H1 (cell line): ENCODE measurements around the gene ARHGAP15. TPM values are rescaled to one million over a fixed set of nuclear protein-coding genes. Genes with fewer than 3 reads are reported as not detected.
A peak's percentile ranks its signal among the peaks of the same experiment; 100 is the strongest.

Experiments
- CTCF ChIA-PET: fragments of 300-600 bp; sonication (Branson Sonifier 250); formaldehyde crosslinking; loops from one replicate; lab custom pipeline; 2021; ENCODE audit not compliant: partially characterized antibody; lab: Charles Lee
- POLR2A ChIA-PET: fragments of 300-600 bp; sonication (Branson Sonifier 250); formaldehyde crosslinking; loops from one replicate; lab custom pipeline; 2021; ENCODE audit warnings: inconsistent platforms; ENCODE audit not compliant: partially characterized antibody; lab: Charles Lee
- DNase-seq, 2 experiments: peaks; one replicate each; pipeline versions ENCODE4 v3.0.0 to v3.0.0-alpha.2; 2010 to 2022; ENCODE audit warnings: low spot score in 2 of 2, low read depth in 1 of 2, mixed read lengths in 1 of 2
- FAIRE-seq: peaks from 2 replicates; lab custom pipeline; 2011; peaks lifted over from hg19 to GRCh38; lab: Jason Lieb, UNC
- H2AFZ ChIP-seq: 2 replicates; pipeline ENCODE4 v1.8.1; 2012; ENCODE audit warnings: low read length, inconsistent platforms
- H2AK5ac ChIP-seq: 2 replicates; pipeline ENCODE4 v1.6.1; 2013; ENCODE audit warnings: low read depth, low read length
- H2BK120ac ChIP-seq: replicated peaks from 2 replicates; pipeline ENCODE3; 2013; ENCODE audit warnings: low read depth, low read length, inconsistent platforms
- H2BK12ac ChIP-seq: 2 replicates; pipeline ENCODE4 v1.6.1; 2013; ENCODE audit warnings: low read depth, low read length
- H2BK15ac ChIP-seq: 2 replicates; pipeline ENCODE4 v1.6.1; 2013; ENCODE audit warnings: low read length
- H2BK20ac ChIP-seq: 2 replicates; pipeline ENCODE4 v1.6.1; 2013; ENCODE audit warnings: low read length
- H2BK5ac ChIP-seq: 2 replicates; pipeline ENCODE4 v1.6.1; 2013; ENCODE audit warnings: low read depth, low read length
- H3K14ac ChIP-seq: 2 replicates; pipeline ENCODE4 v1.6.1; 2013; ENCODE audit warnings: inconsistent platforms; ENCODE audit not compliant: insufficient read length
- H3K18ac ChIP-seq: 2 replicates; pipeline ENCODE4 v1.6.1; 2013; ENCODE audit warnings: low read length; ENCODE audit errors: extremely low read depth
- H3K23ac ChIP-seq: 2 replicates; pipeline ENCODE4 v1.6.1; 2013; ENCODE audit warnings: inconsistent platforms; ENCODE audit not compliant: insufficient read length
- H3K23me2 ChIP-seq: 2 replicates; pipeline ENCODE4 v1.6.1; 2013; ENCODE audit warnings: low read depth, low read length
- H3K27ac ChIP-seq: 2 replicates; pipeline ENCODE4 v1.6.1; 2011; ENCODE audit warnings: low read depth, low read length, inconsistent platforms
- H3K27me3 ChIP-seq, 4 experiments: replicated peaks in 1 of 4; 1 replicate in 1 of 4; 2 replicates in 3 of 4; pipeline versions ENCODE4 v1.6.1 to v1.8.1; 2011 to 2013; ENCODE audit warnings: low read length in 3 of 4, mild to moderate bottlenecking in 3 of 4, inconsistent platforms in 2 of 4, mixed read lengths in 2 of 4, moderate library complexity in 1 of 4; ENCODE audit not compliant: control insufficient read depth in 3 of 4, insufficient read depth in 3 of 4; ENCODE audit errors: extremely low read depth in 1 of 4
- H3K36me3 ChIP-seq, 4 experiments: 2 replicates each; pipeline versions ENCODE4 v1.6.1 to v1.8.1; 2011 to 2013; ENCODE audit warnings: mild to moderate bottlenecking in 4 of 4, low read length in 3 of 4, moderate library complexity in 2 of 4, control low read depth in 1 of 4, inconsistent platforms in 1 of 4; ENCODE audit not compliant: insufficient read depth in 4 of 4, control insufficient read depth in 2 of 4
- H3K4ac ChIP-seq: replicated peaks from 2 replicates; pipeline ENCODE3; 2013; ENCODE audit warnings: low read length, low read depth, mixed read lengths, inconsistent platforms; ENCODE audit not compliant: insufficient read length
- H3K4me1 ChIP-seq, 4 experiments: replicated peaks in 1 of 4; 1 replicate in 1 of 4; 2 replicates in 3 of 4; pipeline versions ENCODE4 v1.6.1 to v1.8.1; 2011 to 2013; ENCODE audit warnings: low read length in 3 of 4, inconsistent platforms in 2 of 4, mixed read lengths in 1 of 4; ENCODE audit not compliant: insufficient read depth in 4 of 4, control insufficient read depth in 3 of 4
- H3K4me2 ChIP-seq, 2 experiments: 2 replicates each; pipeline versions ENCODE4 v1.6.1 to v1.8.1; 2011 to 2013; ENCODE audit warnings: low read depth in 2 of 2, low read length in 2 of 2, control low read depth in 1 of 2, inconsistent platforms in 1 of 2, mild to moderate bottlenecking in 1 of 2; ENCODE audit not compliant: insufficient read depth in 1 of 2
- H3K4me3 ChIP-seq, 4 experiments: fragments of 200-600, 300-600 bp in 1 of 4; sonication (generic), shearing (Covaris generic), sonication (Bioruptor Twin) in 1 of 4; 2 replicates each; pipeline versions ENCODE4 v1.5.1 to v1.8.1; 2011 to 2016; ENCODE audit warnings: low read length in 4 of 4, low read depth in 3 of 4, control low read depth in 2 of 4, inconsistent platforms in 2 of 4, mild to moderate bottlenecking in 2 of 4, mixed read lengths in 1 of 4, moderate library complexity in 1 of 4; ENCODE audit not compliant: insufficient read depth in 2 of 4; ENCODE audit errors: extremely low read depth in 1 of 4
- H3K56ac ChIP-seq: replicated peaks from 2 replicates; pipeline ENCODE3; 2013; ENCODE audit warnings: low read depth, mild to moderate bottlenecking, mixed read lengths, low read length, inconsistent platforms; ENCODE audit not compliant: insufficient read length
- H3K79me1 ChIP-seq: 2 replicates; pipeline ENCODE4 v1.6.1; 2013; ENCODE audit warnings: low read depth, low read length, control low read depth
- H3K79me2 ChIP-seq, 2 experiments: 2 replicates each; pipeline versions ENCODE4 v1.6.1 to v1.8.1; 2012 to 2013; ENCODE audit warnings: low read length in 2 of 2, mild to moderate bottlenecking in 2 of 2, inconsistent platforms in 1 of 2; ENCODE audit not compliant: insufficient read depth in 2 of 2, control insufficient read depth in 1 of 2
- H3K9ac ChIP-seq, 4 experiments: replicated peaks in 1 of 4; 1 replicate in 1 of 4; 2 replicates in 3 of 4; pipeline versions ENCODE4 v1.6.1 to v1.8.1; 2011 to 2013; ENCODE audit warnings: low read depth in 3 of 4, low read length in 3 of 4, control low read depth in 2 of 4, mild to moderate bottlenecking in 2 of 4, moderate library complexity in 2 of 4, inconsistent platforms in 1 of 4; ENCODE audit errors: extremely low read depth in 1 of 4
- H3K9me3 ChIP-seq, 2 experiments: 2 replicates each; pipeline versions ENCODE4 v1.6.1 to v1.8.1; 2012 to 2013; ENCODE audit warnings: mild to moderate bottlenecking in 2 of 2, moderate library complexity in 2 of 2, control low read depth in 1 of 2, inconsistent platforms in 1 of 2, low read depth in 1 of 2, low read length in 1 of 2, mixed read lengths in 1 of 2; ENCODE audit not compliant: insufficient read depth in 2 of 2
- H4K20me1 ChIP-seq, 2 experiments: replicated peaks in 1 of 2; 2 replicates each; pipeline versions ENCODE3 to v1.8.1; 2011 to 2013; ENCODE audit warnings: inconsistent platforms in 2 of 2, low read length in 2 of 2, mild to moderate bottlenecking in 1 of 2; ENCODE audit not compliant: insufficient read depth in 2 of 2, control insufficient read depth in 1 of 2
- H4K5ac ChIP-seq: 2 replicates; pipeline ENCODE4 v1.6.1; 2013; ENCODE audit warnings: low read length, low read depth, mixed read lengths, inconsistent platforms; ENCODE audit not compliant: insufficient read length
- H4K8ac ChIP-seq: 2 replicates; pipeline ENCODE4 v1.8.0; 2013; ENCODE audit warnings: mild to moderate bottlenecking, moderate library complexity, low read length, inconsistent platforms; ENCODE audit not compliant: insufficient read depth; ENCODE audit errors: extremely low read depth
- H4K91ac ChIP-seq: replicated peaks from 2 replicates; pipeline ENCODE3; 2013; ENCODE audit warnings: low read length, mixed read lengths, inconsistent platforms; ENCODE audit not compliant: insufficient read length
- CBX5 ChIP-seq: fragments of 300-800, 300-1000 bp; sonication (generic); IDR thresholded peaks from 2 replicates; pipeline ENCODE4 v1.7.1; 2016; ENCODE audit warnings: antibody characterized with exemption, low read length, low read depth
- CHD2 ChIP-seq: IDR thresholded peaks from 2 replicates; pipeline ENCODE4 v1.6.1; 2012; ENCODE audit warnings: low read length, improper control_type of control experiment
- EZH2 ChIP-seq: fragments of 200-600 bp; sonication (generic); IDR thresholded peaks from 2 replicates; pipeline ENCODE4 v1.7.1; 2012; ENCODE audit warnings: low read depth, mild to moderate bottlenecking, moderate library complexity, low read length, inconsistent platforms; ENCODE audit not compliant: severe bottlenecking
- JUN ChIP-seq: IDR thresholded peaks from 2 replicates; pipeline ENCODE4 v1.6.1; 2011; ENCODE audit warnings: low read depth, mild to moderate bottlenecking, improper control_type of control experiment, low read length
- KDM5A ChIP-seq: fragments of 200-600 bp; IDR thresholded peaks from 2 replicates; pipeline ENCODE4 v1.7.1; 2012; ENCODE audit warnings: mild to moderate bottlenecking, low read length, inconsistent platforms, mixed read lengths
- NANOG ChIP-seq: IDR thresholded peaks from 2 replicates; pipeline ENCODE4 v1.6.1; 2011; ENCODE audit warnings: low read length, low read depth, mild to moderate bottlenecking, inconsistent platforms; ENCODE audit not compliant: insufficient read depth, poor library complexity, severe bottlenecking
- PHF8 ChIP-seq: fragments of 200-600 bp; sonication (generic); conservative IDR thresholded peaks from 2 replicates; pipeline ENCODE4 v1.7.1; 2012; ENCODE audit warnings: low read depth, mild to moderate bottlenecking, inconsistent platforms, low read length, moderate library complexity
- RFX5 ChIP-seq: IDR thresholded peaks from 2 replicates; pipeline ENCODE4 v1.6.1; 2011; ENCODE audit warnings: low read depth, low read length, improper control_type of control experiment, borderline replicate concordance
- RNF2 ChIP-seq: fragments of 200-900, 300-1000 bp; sonication (generic); IDR thresholded peaks from 2 replicates; pipeline ENCODE4 v1.7.1; 2016; ENCODE audit warnings: borderline replicate concordance, low read depth, mild to moderate bottlenecking, antibody characterized with exemption, low read length; ENCODE audit not compliant: poor library complexity, severe bottlenecking; ENCODE audit errors: missing control alignments
- YY1 ChIP-seq: IDR thresholded peaks from 2 replicates; pipeline ENCODE4 v1.6.1; 2011; ENCODE audit warnings: low read depth, mild to moderate bottlenecking, low read length
- WGBS, 2 experiments: shearing (Covaris generic) in 1 of 2; methylation state at CpG; one replicate each; pipeline versions ENCODE4 v1.1.6 to v1.1.7; 2013 to 2015; ENCODE audit warnings: low lambda C conversion rate in 2 of 2, mixed read lengths in 2 of 2, inconsistent platforms in 1 of 2, low coverage in 1 of 2, missing lambda C conversion rate in 1 of 2; ENCODE audit not compliant: insufficient replicate concordance in 2 of 2, insufficient coverage in 1 of 2, insufficient read length in 1 of 2; ENCODE audit errors: extremely low coverage in 1 of 2, missing lambda C conversion rate in 1 of 2; 5-methylcytosine and 5-hydroxymethylcytosine counted together
- polyA plus RNA-seq, 7 experiments: library from polyadenylated mRNA; depleted of rRNA in 3 of 7; stranded (reverse) in 5 of 7; unstranded in 2 of 7; fragments of >200 nt in 5 of 7; fragments of 200-250 nt in 2 of 7; gene quantifications; 1 replicate in 5 of 7; 2 replicates in 1 of 7; 4 replicates in 1 of 7; pipeline versions ENCODE4 v1.2.1 to v1.2.3, GENCODE V29; 2011 to 2013; ENCODE audit warnings: missing spikeins in 2 of 7, mixed read lengths in 2 of 7
- total RNA-seq: library from RNA; stranded (reverse); fragmentation: NEBNext Ultra II Directional; extraction: Animal tissue kit (Norgen Biotek cat#: 25700); gene quantifications from 2 replicates; pipeline ENCODE4 v1.2.1, GENCODE V29; 2021
- TF ChIP-seq, protein P1 (sequence below): IDR thresholded peaks from 2 replicates; pipeline ENCODE4 v1.6.1; 2011; ENCODE audit warnings: low read length, improper control_type of control experiment

ARHGAP15 gene
- total and polyA plus RNA-seq, 2 of the 8 experiments (the other 6 are each of a cell fraction or from before 2014, with no cell fraction given), result not detected

DNA sequence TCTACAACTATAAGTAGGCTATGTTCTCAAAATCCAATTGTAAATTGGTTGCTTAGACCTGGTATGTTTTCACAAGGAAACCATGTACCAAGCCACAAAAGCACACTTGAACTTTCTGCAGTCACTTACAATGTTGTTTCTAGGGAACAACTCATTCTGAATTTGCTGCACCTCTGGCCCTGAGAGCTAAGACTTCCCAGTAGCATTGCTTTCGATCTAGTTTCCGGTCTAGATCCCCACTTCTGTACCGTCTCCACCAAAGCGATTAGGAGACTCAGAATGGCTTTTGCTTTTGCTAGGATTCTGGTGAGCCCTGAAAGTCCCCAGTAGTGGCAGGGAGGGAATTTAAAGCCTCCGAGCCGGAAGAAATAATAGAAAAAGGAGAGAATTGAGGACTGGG lies 313.0 kb downstream of the ARHGAP15 start:
- Histone ChIP-seq H3K23ac (no peak overlapping the region), H2BK12ac (no peak overlapping the region), H4K8ac (no peak overlapping the region), H3K4me1 (no peaks in the 10 kb centered on the region), H3K18ac (no peak overlapping the region), H3K4me3 (no peak overlapping the region), H2AFZ (0 out of 2 replicates have a peak overlapping the region, but pooled peaks have one; percentile 46), H3K27ac (no peak overlapping the region), H2BK15ac (no peak overlapping the region), H3K4me2 (no peak overlapping the region), H3K79me2 (no peaks in the 10 kb centered on the region), H3K9me3 (no peaks in the 10 kb centered on the region), H2AK5ac (no peak overlapping the region), H3K14ac (no peak overlapping the region), H4K20me1 (no peaks in the 10 kb centered on the region), H3K23me2 (no peaks in the 10 kb centered on the region), H2BK5ac (no peak overlapping the region), H3K9ac (no peak overlapping the region), H3K4ac (no peak overlapping the region), H2BK20ac (no peak overlapping the region), H4K91ac (no peak overlapping the region), H3K79me1 (no peaks in the 10 kb centered on the region), H3K56ac (no peak overlapping the region), H3K27me3 (no peaks in the 10 kb centered on the region), H3K36me3 (no peaks in the 10 kb centered on the region), H2BK120ac (no peak overlapping the region), H4K5ac (no peak overlapping the region)
- 86% methylated on average over 6 of the region's 6 CpGs; no CpG with 5 or more reads in 1 of the 2 experiments for WGBS, 2 experiments
- ChIA-PET POLR2A (interaction anchor here (0.5 kb wide), 1 partner anchor 357 kb away, joined by 3 read pairs; no protein-coding TSS in a partner anchor), CTCF (no interaction called here)
- no peak for DNase-seq
- no peak for FAIRE-seq
- TF ChIP-seq CHD2 (no peak), KDM5A (no peak), RFX5 (no peak), EZH2 (no peak), YY1 (no peak), NANOG (no peak), RNF2 (no peak), CBX5 (no peak), JUN (no peak), PHF8 (no peak)
- TF ChIP-seq, protein P1, sequence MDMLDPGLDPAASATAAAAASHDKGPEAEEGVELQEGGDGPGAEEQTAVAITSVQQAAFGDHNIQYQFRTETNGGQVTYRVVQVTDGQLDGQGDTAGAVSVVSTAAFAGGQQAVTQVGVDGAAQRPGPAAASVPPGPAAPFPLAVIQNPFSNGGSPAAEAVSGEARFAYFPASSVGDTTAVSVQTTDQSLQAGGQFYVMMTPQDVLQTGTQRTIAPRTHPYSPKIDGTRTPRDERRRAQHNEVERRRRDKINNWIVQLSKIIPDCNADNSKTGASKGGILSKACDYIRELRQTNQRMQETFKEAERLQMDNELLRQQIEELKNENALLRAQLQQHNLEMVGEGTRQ, result no peak
